HepG2 (cell line): ENCODE results near the gene MKX. TPM values are rescaled to one million over a fixed set of nuclear protein-coding genes. Genes with fewer than 3 reads are reported as not detected.

Experiments
- ATAC-seq: fragments of 200-7000 bp; cut with Tn5 transposase; 3 replicates; pipeline ENCODE4 v1.9.1; 2020; ENCODE audit warnings: mild to moderate bottlenecking, moderate library complexity
- BruUV-seq: library from RNA; stranded (reverse); fragments of 400-500 nt; replicated peaks from 2 replicates; lab custom pipeline; 2021; lab: Mats Ljungman, UMichigan
- CTCF ChIA-PET: fragments of 300-600 bp; formaldehyde crosslinking; extraction: SDS; loops from one replicate; lab custom pipeline; 2021; ENCODE audit warnings: low total read pairs, inconsistent platforms, low intra/inter-chr PET ratio; lab: Yijun Ruan, JAX
- POLR2A ChIA-PET: fragments of 350-600 bp; sonication (Branson Sonifier 250); formaldehyde crosslinking; loops from one replicate; lab custom pipeline; 2020; ENCODE audit warnings: antibody characterized with exemption, inconsistent platforms; lab: Yijun Ruan, JAX
- DNase-seq: peaks from one replicate; pipeline ENCODE4 v3.0.0-alpha.2; 2015; ENCODE audit warnings: low spot score
- FAIRE-seq: peaks from 3 replicates; lab custom pipeline; 2011; peaks lifted over from hg19 to GRCh38; lab: Jason Lieb, UNC
- H2AFZ ChIP-seq: one replicate; pipeline ENCODE4 v1.6.1; 2011; ENCODE audit warnings: low read length, inconsistent platforms
- H3K27ac ChIP-seq: fragments of 300-600 bp; 3 replicates; pipeline ENCODE4 v1.8.0; 2011; ENCODE audit warnings: mixed run types, mild to moderate bottlenecking, mixed read lengths, low read length, inconsistent platforms; ENCODE audit not compliant: insufficient read depth; ENCODE audit errors: extremely low read length
- H3K27me3 ChIP-seq, 2 experiments: fragments of 200-600 bp in 1 of 2; 2 replicates in 1 of 2; 3 replicates in 1 of 2; pipeline versions ENCODE4 v1.6.0 to v1.8.0; 2011; ENCODE audit warnings: low read length in 2 of 2, mild to moderate bottlenecking in 2 of 2, moderate library complexity in 2 of 2, inconsistent platforms in 1 of 2; ENCODE audit not compliant: insufficient read depth in 2 of 2, control insufficient read depth in 1 of 2
- H3K36me3 ChIP-seq, 2 experiments: fragments of 200-600 bp in 1 of 2; replicated peaks in 1 of 2; 2 replicates in 1 of 2; 3 replicates in 1 of 2; pipeline versions ENCODE4 v1.5.1 to v1.8.0; 2011; ENCODE audit warnings: low read length in 2 of 2, inconsistent platforms in 1 of 2; ENCODE audit not compliant: insufficient read depth in 2 of 2, control insufficient read depth in 1 of 2
- H3K4me1 ChIP-seq: 2 replicates; pipeline ENCODE4 v1.5.1; 2012; ENCODE audit warnings: low read length, inconsistent platforms; ENCODE audit not compliant: insufficient read depth
- H3K4me2 ChIP-seq: 2 replicates; pipeline ENCODE4 v1.6.0; 2011; ENCODE audit warnings: low read depth, low read length, inconsistent platforms
- H3K4me3 ChIP-seq, 3 experiments: fragments of 200-600 bp in 1 of 3; sonication (generic), shearing (Covaris generic) in 1 of 3; replicated peaks in 1 of 3; 2 replicates each; pipeline ENCODE4 v1.5.1; 2011 to 2016; ENCODE audit warnings: low read length in 3 of 3, inconsistent platforms in 2 of 3, low read depth in 2 of 3, mild to moderate bottlenecking in 2 of 3, control low read depth in 1 of 3, mixed read lengths in 1 of 3; ENCODE audit not compliant: insufficient read depth in 1 of 3
- H3K79me2 ChIP-seq: one replicate; pipeline ENCODE4 v1.6.1; 2011; ENCODE audit warnings: low read length, inconsistent platforms; ENCODE audit not compliant: insufficient read depth
- H3K9ac ChIP-seq: 2 replicates; pipeline ENCODE4 v1.6.0; 2011; ENCODE audit warnings: mild to moderate bottlenecking, low read depth, low read length, inconsistent platforms; ENCODE audit not compliant: insufficient read depth
- H3K9me3 ChIP-seq: 2 replicates; pipeline ENCODE4 v1.5.1; 2012; ENCODE audit warnings: mild to moderate bottlenecking, low read length
- H4K20me1 ChIP-seq: 2 replicates; pipeline ENCODE4 v1.6.0; 2011; ENCODE audit warnings: inconsistent platforms, mild to moderate bottlenecking, low read length, moderate library complexity; ENCODE audit not compliant: insufficient read depth
- ARNT ChIP-seq: fragments of 450-650 bp; IDR thresholded peaks from 2 replicates; pipeline ENCODE4 v1.6.1; 2017
- ARNTL ChIP-seq: sonication (generic); formaldehyde crosslinking; IDR thresholded peaks from 2 replicates; pipeline ENCODE4 v1.4.0; 2020; ENCODE audit warnings: mild to moderate bottlenecking, missing genetic modification reagents
- HINFP ChIP-seq: sonication (generic); formaldehyde crosslinking; IDR thresholded peaks from 2 replicates; pipeline ENCODE4 v1.4.0; 2020; ENCODE audit warnings: low read depth, mild to moderate bottlenecking, missing genetic modification reagents
- IKZF1 ChIP-seq: fragments of 450-650 bp; IDR thresholded peaks from 2 replicates; pipeline ENCODE4 v1.7.1; 2016
- JDP2 ChIP-seq: sonication (generic); formaldehyde crosslinking; IDR thresholded peaks from 2 replicates; pipeline ENCODE4 v1.8.1; 2022; ENCODE audit warnings: missing genetic modification reagents, borderline replicate concordance
- JUN ChIP-seq: sonication (generic); formaldehyde crosslinking; IDR thresholded peaks from 2 replicates; pipeline ENCODE4 v1.4.0; 2020; ENCODE audit warnings: mild to moderate bottlenecking, missing genetic modification reagents
- NPAS2 ChIP-seq: sonication (generic); formaldehyde crosslinking; IDR thresholded peaks from 2 replicates; pipeline ENCODE4 v1.8.0; 2022; ENCODE audit warnings: mild to moderate bottlenecking, missing genetic modification reagents, borderline replicate concordance
- NR2C2 ChIP-seq: sonication (generic); formaldehyde crosslinking; IDR thresholded peaks from 2 replicates; pipeline ENCODE4 v1.4.0; 2020; ENCODE audit warnings: missing genetic modification reagents, mild to moderate bottlenecking, moderate library complexity, borderline replicate concordance
- NR3C1 ChIP-seq: sonication (generic); formaldehyde crosslinking; IDR thresholded peaks from 2 replicates; pipeline ENCODE4 v1.4.0; 2020; ENCODE audit warnings: missing genetic modification reagents
- PHF20 ChIP-seq: sonication (generic); formaldehyde crosslinking; IDR thresholded peaks from 2 replicates; pipeline ENCODE4 v1.5.0; 2020; ENCODE audit warnings: mild to moderate bottlenecking, missing genetic modification reagents
- THAP11 ChIP-seq: IDR thresholded peaks from 2 replicates; pipeline ENCODE4 v1.6.1; 2016; ENCODE audit warnings: missing biosample characterization, missing genetic modification reagents
- ZBTB44 ChIP-seq: sonication (generic); formaldehyde crosslinking; IDR thresholded peaks from 2 replicates; pipeline ENCODE4 v1.4.0; 2020; ENCODE audit warnings: missing genetic modification reagents
- ZNF274 ChIP-seq: sonication (generic); formaldehyde crosslinking; IDR thresholded peaks from 2 replicates; pipeline ENCODE4 v1.5.1; 2020; ENCODE audit warnings: mild to moderate bottlenecking, missing genetic modification reagents
- ZNF530 ChIP-seq: sonication (generic); formaldehyde crosslinking; IDR thresholded peaks from 2 replicates; pipeline ENCODE4 v1.5.0; 2020; ENCODE audit warnings: low read depth, mild to moderate bottlenecking, missing genetic modification reagents
- ZNF547 ChIP-seq: sonication (generic); formaldehyde crosslinking; IDR thresholded peaks from 2 replicates; pipeline ENCODE4 v1.5.1; 2020; ENCODE audit warnings: mild to moderate bottlenecking, missing genetic modification reagents
- ZNF598 ChIP-seq: sonication (generic); formaldehyde crosslinking; IDR thresholded peaks from 2 replicates; pipeline ENCODE4 v1.5.1; 2020; ENCODE audit warnings: mild to moderate bottlenecking, missing genetic modification reagents, borderline replicate concordance
- ZNF816 ChIP-seq: sonication (generic); formaldehyde crosslinking; IDR thresholded peaks from 2 replicates; pipeline ENCODE4 v1.8.0; 2022; ENCODE audit warnings: missing genetic modification reagents, mild to moderate bottlenecking, borderline replicate concordance
- ZNF839 ChIP-seq: sonication (generic); formaldehyde crosslinking; IDR thresholded peaks from 2 replicates; pipeline ENCODE4 v1.4.0; 2020; ENCODE audit warnings: missing genetic modification reagents, mild to moderate bottlenecking, borderline replicate concordance
- ZSCAN5A ChIP-seq: sonication (generic); formaldehyde crosslinking; IDR thresholded peaks from 2 replicates; pipeline ENCODE4 v1.8.0; 2022; ENCODE audit warnings: mild to moderate bottlenecking, missing genetic modification reagents, borderline replicate concordance
- WGBS: methylation state at CpG from one replicate; pipeline ENCODE4 v1.1.6; 2017; ENCODE audit warnings: low lambda C conversion rate; 5-methylcytosine and 5-hydroxymethylcytosine counted together
- in situ Hi-C: cut with HindIII; loops from 2 replicates; pipeline ENCODE4 v1.10.0; 2017; ENCODE audit warnings: low pct_unique_long_range_greater_than_20kb; ENCODE audit not compliant: extremely low pct_ligation_motif_present
- intact Hi-C: fragments of 100-400 bp; cut with micrococcal nuclease; formaldehyde crosslinking; loops from one replicate; pipeline ENCODE4 v1.10.0; 2022; ENCODE audit not compliant: unreplicated experiment
- polyA plus RNA-seq, 8 experiments: library from polyadenylated mRNA; depleted of rRNA in 3 of 8; stranded (reverse) in 7 of 8; unstranded in 1 of 8; fragments of >200 nt; fragmentation: Illumina TruSeq in 4 of 8; extraction: Trizol in 4 of 8; gene quantifications; 2 replicates each; pipeline versions ENCODE4 v1.2.1 to v1.2.3, GENCODE V29; 2011 to 2016; ENCODE audit warnings: low read depth in 4 of 8, missing spikeins in 1 of 8, mixed read lengths in 1 of 8; ENCODE audit not compliant: insufficient read depth in 1 of 8
- total RNA-seq, 5 experiments: library from RNA; depleted of rRNA; stranded (reverse); fragments of >200 nt; fragmentation: Illumina TruSeq; extraction: Trizol; gene quantifications; 2 replicates each; pipeline ENCODE4 v1.2.3, GENCODE V29; 2016; ENCODE audit warnings: low read depth in 1 of 5

MKX gene
- total and polyA plus RNA-seq, 2 of the 13 experiments (the other 11 are each of a cell fraction or from before 2014, with no cell fraction given): not detected

GRCh38 chr10:27724287-27724686 lies 21.3 kb downstream of the MKX start:
- BruUV-seq: no TSS peak
- no peaks in the 10 kb centered on the region for H3K79me2 ChIP-seq
- intact Hi-C loops: no loop called here
- CTCF ChIA-PET: no interaction called here
- peaks cover 0 to 1% of the 10 kb centered on the region in 2 experiments; a peak in 2 of 5 replicates for H3K27me3 ChIP-seq
- H3K9me3 ChIP-seq: no peaks in the 10 kb centered on the region
- FAIRE-seq (peak; percentile 55), DNase-seq (no peak), ATAC-seq (no peak)
- no peak overlapping the region for H3K4me3 ChIP-seq
- H3K9ac ChIP-seq: no peak overlapping the region
- in situ Hi-C loops: no loop called here
- 0% methylated on average over 1 of the region's 1 CpG for WGBS
- H3K4me1 ChIP-seq: no peaks in the 10 kb centered on the region
- H4K20me1 ChIP-seq: no peaks in the 10 kb centered on the region
- no peaks in the 10 kb centered on the region for H3K36me3 ChIP-seq
- TF ChIP-seq PHF20 (CRISPR knock-in tag) (no peak), ARNT (no peak), ZSCAN5A (CRISPR knock-in tag) (no peak), ZNF839 (CRISPR knock-in tag) (no peak), JDP2 (CRISPR knock-in tag) (no peak), ZNF598 (CRISPR knock-in tag) (no peak), HINFP (no peak), JUN (no peak), NR3C1 (CRISPR knock-in tag) (no peak), ZNF816 (CRISPR knock-in tag) (no peak), NPAS2 (CRISPR knock-in tag) (no peak), NR2C2 (CRISPR knock-in tag) (no peak), ZBTB44 (CRISPR knock-in tag) (no peak), IKZF1 (no peak), ZNF274 (no peak), THAP11 (CRISPR knock-in tag) (no peak), ARNTL (CRISPR knock-in tag) (no peak), ZNF547 (CRISPR knock-in tag) (no peak), ZNF530 (CRISPR knock-in tag) (no peak)
- no peak overlapping the region for H3K27ac ChIP-seq
- no peak overlapping the region for H2AFZ ChIP-seq
- no peak overlapping the region for H3K4me2 ChIP-seq
- POLR2A ChIA-PET: no interaction called here
